Right lobe of liver (tissue), 4 donors: Measurements from ENCODE around the gene LONP1.

Experiments
- POLR2A ChIP-seq: fragments of 450-650 bp; IDR thresholded peaks from one replicate; pipeline ENCODE4 v1.6.1; 2017; ENCODE audit warnings: antibody characterized with exemption, mild to moderate bottlenecking
- TF ChIP-seq, protein P1 (sequence below), 4 donors: fragments of 200-600 bp in 3 of 4; fragments of 450-650 bp in 1 of 4; IDR thresholded peaks; one replicate each; pipeline versions ENCODE4 v1.5.1 to v1.8.0; 2016 to 2022; ENCODE audit warnings: antibody characterized with exemption in 4 of 4, mild to moderate bottlenecking in 2 of 4
- donor health status: DM: no; HTN: no; CAD: no.
- donor health status: DM: no; HTN: no; CAD: no.
- donor health status: DM: no; HTN: yes; CAD: no.

DNA sequence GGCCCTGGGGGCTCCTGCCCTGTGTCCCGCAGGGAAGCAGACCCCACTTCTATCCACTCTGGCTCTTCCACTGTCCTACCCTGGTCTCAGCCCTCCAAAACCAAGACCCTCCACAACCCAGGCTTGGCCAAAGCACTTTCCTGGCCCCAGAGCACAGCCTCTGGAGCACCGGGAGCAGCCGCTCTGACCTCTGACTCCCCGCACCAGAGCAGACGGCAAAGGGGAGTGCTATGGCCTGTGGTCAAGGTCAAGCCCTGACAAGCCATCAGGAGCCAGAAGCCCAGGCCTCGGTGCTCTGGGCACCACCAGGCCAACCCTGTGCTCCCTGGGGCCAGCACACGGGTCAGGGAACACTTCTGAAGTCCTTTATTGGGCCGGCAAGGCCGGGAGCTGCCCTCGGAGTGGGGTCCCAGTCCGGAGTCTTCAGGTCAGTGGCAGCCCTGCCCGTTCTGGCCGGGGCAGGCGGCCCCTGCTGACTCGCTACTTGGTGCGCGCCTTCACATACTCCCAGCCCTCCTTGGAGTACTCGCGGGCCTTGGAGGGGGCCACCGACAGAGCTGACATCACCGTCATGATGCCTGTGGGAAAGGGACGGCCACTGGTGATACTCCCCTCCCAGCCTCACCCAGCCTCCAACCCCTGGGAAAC is 41.8 kb downstream of the LONP1 start:
- TF ChIP-seq, protein P1, sequence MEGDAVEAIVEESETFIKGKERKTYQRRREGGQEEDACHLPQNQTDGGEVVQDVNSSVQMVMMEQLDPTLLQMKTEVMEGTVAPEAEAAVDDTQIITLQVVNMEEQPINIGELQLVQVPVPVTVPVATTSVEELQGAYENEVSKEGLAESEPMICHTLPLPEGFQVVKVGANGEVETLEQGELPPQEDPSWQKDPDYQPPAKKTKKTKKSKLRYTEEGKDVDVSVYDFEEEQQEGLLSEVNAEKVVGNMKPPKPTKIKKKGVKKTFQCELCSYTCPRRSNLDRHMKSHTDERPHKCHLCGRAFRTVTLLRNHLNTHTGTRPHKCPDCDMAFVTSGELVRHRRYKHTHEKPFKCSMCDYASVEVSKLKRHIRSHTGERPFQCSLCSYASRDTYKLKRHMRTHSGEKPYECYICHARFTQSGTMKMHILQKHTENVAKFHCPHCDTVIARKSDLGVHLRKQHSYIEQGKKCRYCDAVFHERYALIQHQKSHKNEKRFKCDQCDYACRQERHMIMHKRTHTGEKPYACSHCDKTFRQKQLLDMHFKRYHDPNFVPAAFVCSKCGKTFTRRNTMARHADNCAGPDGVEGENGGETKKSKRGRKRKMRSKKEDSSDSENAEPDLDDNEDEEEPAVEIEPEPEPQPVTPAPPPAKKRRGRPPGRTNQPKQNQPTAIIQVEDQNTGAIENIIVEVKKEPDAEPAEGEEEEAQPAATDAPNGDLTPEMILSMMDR (IDR thresholded peaks at IDR 0.05) = no peak
- TF ChIP-seq POLR2A = no peak
